Measurements from ENCODE around the gene ARHGAP42. TPM values are rescaled to one million over a fixed set of nuclear protein-coding genes. Genes with fewer than 3 reads are reported as not detected.

The ARHGAP42 gene
- total and polyA plus RNA-seq, 2 of the 13 experiments (the other 11 are each of a cell fraction or from before 2014, with no cell fraction given), result 2.5 to 4.3 TPM

- CTCF ChIA-PET (ENCODE audit: low intra/inter-chr PET ratio, low total read pairs), result no interaction called here
- no peaks in the 10 kb centered on the region for H3K36me3 ChIP-seq (replicated peaks in 1 of 2; ENCODE audit: control insufficient read depth in 1 of 2, insufficient read depth in 2 of 2, low read length in 2 of 2)
- TF ChIP-seq ZNF569 (CRISPR knock-in tag; IDR thresholded peaks at IDR 0.05; ENCODE audit: borderline replicate concordance) (no peak), MED8 (CRISPR knock-in tag; IDR thresholded peaks at IDR 0.05; ENCODE audit: insufficient replicate concordance) (no peak), ZNF784 (CRISPR knock-in tag; IDR thresholded peaks at IDR 0.05; ENCODE audit: borderline replicate concordance) (no peak), HMG20B (CRISPR knock-in tag; conservative IDR thresholded peaks at IDR 0.05) (no peak), MAFG (CRISPR knock-in tag; IDR thresholded peaks at IDR 0.05) (no peak), ARID2 (CRISPR knock-in tag; IDR thresholded peaks at IDR 0.05; ENCODE audit: borderline replicate concordance) (no peak), SNAPC5 (CRISPR knock-in tag; IDR thresholded peaks at IDR 0.05; ENCODE audit: borderline replicate concordance) (no peak), ATAD3A (CRISPR knock-in tag; IDR thresholded peaks at IDR 0.05) (no peak), BCLAF1 (IDR thresholded peaks at IDR 0.05) (no peak), TFAP4 (IDR thresholded peaks at IDR 0.05; ENCODE audit: borderline replicate concordance, low read depth) (no peak), RBFOX2 (IDR thresholded peaks at IDR 0.05; ENCODE audit: low read depth, low read length) (no peak)
- WGBS (ENCODE audit: low lambda C conversion rate), result 30% methylated on average over 2 of the region's 2 CpGs
- DNase-seq (ENCODE audit: low spot score), result no peak
- no peaks in the 10 kb centered on the region for H3K79me2 ChIP-seq (ENCODE audit: insufficient read depth, low read length)
- no TSS peak for BruUV-seq (replicated peaks)
- intact Hi-C loops (cut with micrococcal nuclease; ENCODE audit: unreplicated experiment) (no loop called here), in situ Hi-C loops (cut with HindIII; ENCODE audit: extremely low pct_ligation_motif_present, low pct_unique_long_range_greater_than_20kb) (no loop called here)
- H3K4me1 ChIP-seq (ENCODE audit: insufficient read depth, low read length), result peaks cover 13% of the 10 kb centered on the region; the same call in 1 of the 2 replicates
- no peak for ATAC-seq
- no peaks in the 10 kb centered on the region for H4K20me1 ChIP-seq (ENCODE audit: insufficient read depth, low read length)
- H3K4me2 ChIP-seq (ENCODE audit: low read depth, low read length), result no peak overlapping the region
- H3K4me3 ChIP-seq (replicated peaks in 1 of 3; ENCODE audit: insufficient read depth in 1 of 3, low read depth in 2 of 3, low read length in 3 of 3), result no peak overlapping the region
- no peak overlapping the region for H3K27ac ChIP-seq (ENCODE audit: extremely low read length, insufficient read depth, low read length)
- FAIRE-seq, result no peak
- no peaks in the 10 kb centered on the region for H3K27me3 ChIP-seq (ENCODE audit: control insufficient read depth in 1 of 2, insufficient read depth in 2 of 2, low read length in 2 of 2)
- no peak overlapping the region for H3K9ac ChIP-seq (ENCODE audit: insufficient read depth, low read depth, low read length)
- POLR2A ChIA-PET, result no interaction called here
- H2AFZ ChIP-seq (ENCODE audit: low read length), result no peak overlapping the region
- no peaks in the 10 kb centered on the region for H3K9me3 ChIP-seq (ENCODE audit: low read length)
Measured at GRCh38 chr11:100738701-100739270, 51.7 kb downstream of the ARHGAP42 start.

All from HepG2 (cell line).